Caki2 (cell line): Measurements from ENCODE around the gene UGT1A9. TPM values are rescaled to one million over a fixed set of nuclear protein-coding genes. Genes with fewer than 3 reads are reported as not detected.
"Not testable (repeated sequence)": the region's sequence is repeated elsewhere in the genome, so short reads cannot be mapped to it uniquely, and the experiment has no call there.

Source experiments
- DNase-seq: peaks from one replicate; pipeline ENCODE4 v3.0.0-alpha.2; 2015; ENCODE audit warnings: low read depth
- in situ Hi-C: cut with HindIII; loops from 2 replicates; pipeline ENCODE4 v1.10.0; 2016; ENCODE audit warnings: low sequenced_read_pairs, low pct_unique_long_range_greater_than_20kb, mixed read lengths
- total RNA-seq: library from RNA; depleted of rRNA; stranded (reverse); fragments of >200 nt; shearing (Covaris generic); gene quantifications from 2 replicates; pipeline ENCODE4 v1.2.3, GENCODE V29; 2014; ENCODE audit warnings: low replicate concordance

UGT1A9 gene
- total RNA-seq, 1 experiment from 2014 or later = 161 TPM

GRCh38 chr2:233746475-233747282 is 75.0 kb downstream of the UGT1A9 start:
- in situ Hi-C loops = no loop called here
- DNase-seq = no peak

GRCh38 chr2:233747283-233747544 is 75.5 kb downstream of the UGT1A9 start:
- DNase-seq = no peak
- in situ Hi-C loops = no loop called here

GRCh38 chr2:233750689-233751088 is 79.0 kb downstream of the UGT1A9 start:
- in situ Hi-C loops, DNase-seq: not testable (repeated sequence)

- in situ Hi-C loops, DNase-seq: not testable (repeated sequence)
Observed at GRCh38 chr2:233751212-233752009, 79.7 kb downstream of the UGT1A9 start.

- no peak for DNase-seq
- in situ Hi-C loops = no loop called here
Observed at GRCh38 chr2:233754872-233755611, 83.3 kb downstream of the UGT1A9 start.

GRCh38 chr2:233756429-233757081 is 84.9 kb downstream of the UGT1A9 start:
- in situ Hi-C loops = no loop called here
- no peak for DNase-seq

DNA sequence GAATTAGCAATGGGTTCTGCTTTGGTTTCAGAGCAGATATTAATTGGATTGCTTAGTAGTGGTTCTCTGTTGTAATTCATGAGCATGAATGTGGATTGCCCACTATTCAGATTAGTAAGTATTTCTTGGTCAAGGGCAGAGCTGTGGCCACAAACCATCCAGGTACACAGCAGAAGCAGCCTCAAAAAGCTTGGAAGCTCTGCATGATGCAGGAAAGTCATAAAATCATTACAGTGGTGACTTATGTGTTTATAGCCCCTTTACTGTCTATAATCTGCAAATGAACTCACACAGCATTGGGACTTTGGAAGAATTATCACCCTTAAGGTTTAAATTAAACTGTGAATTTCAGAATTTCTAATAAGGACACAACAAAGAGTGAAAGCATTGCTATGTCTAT is 86.4 kb downstream of the UGT1A9 start:
- in situ Hi-C loops = no loop called here
- no peak for DNase-seq

GRCh38 chr2:233758849-233759248 is 87.2 kb downstream of the UGT1A9 start:
- no peak for DNase-seq
- in situ Hi-C loops = no loop called here

DNA sequence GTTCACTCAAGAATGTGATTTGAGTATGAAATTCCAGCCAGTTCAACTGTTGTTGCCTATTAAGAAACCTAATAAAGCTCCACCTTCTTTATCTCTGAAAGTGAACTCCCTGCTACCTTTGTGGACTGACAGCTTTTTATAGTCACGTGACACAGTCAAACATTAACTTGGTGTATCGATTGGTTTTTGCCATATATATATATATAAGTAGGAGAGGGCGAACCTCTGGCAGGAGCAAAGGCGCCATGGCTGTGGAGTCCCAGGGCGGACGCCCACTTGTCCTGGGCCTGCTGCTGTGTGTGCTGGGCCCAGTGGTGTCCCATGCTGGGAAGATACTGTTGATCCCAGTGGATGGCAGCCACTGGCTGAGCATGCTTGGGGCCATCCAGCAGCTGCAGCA is 88.3 kb downstream of the UGT1A9 start, which contains the start of gene UGT1A1:
TSS of gene UGT1A1 (plus strand) at position 228 of the 400 bp plus-strand sequence. CDS start at position 246, 18 bp downstream.
- in situ Hi-C loops = no loop called here
- DNase-seq = no peak

DNA sequence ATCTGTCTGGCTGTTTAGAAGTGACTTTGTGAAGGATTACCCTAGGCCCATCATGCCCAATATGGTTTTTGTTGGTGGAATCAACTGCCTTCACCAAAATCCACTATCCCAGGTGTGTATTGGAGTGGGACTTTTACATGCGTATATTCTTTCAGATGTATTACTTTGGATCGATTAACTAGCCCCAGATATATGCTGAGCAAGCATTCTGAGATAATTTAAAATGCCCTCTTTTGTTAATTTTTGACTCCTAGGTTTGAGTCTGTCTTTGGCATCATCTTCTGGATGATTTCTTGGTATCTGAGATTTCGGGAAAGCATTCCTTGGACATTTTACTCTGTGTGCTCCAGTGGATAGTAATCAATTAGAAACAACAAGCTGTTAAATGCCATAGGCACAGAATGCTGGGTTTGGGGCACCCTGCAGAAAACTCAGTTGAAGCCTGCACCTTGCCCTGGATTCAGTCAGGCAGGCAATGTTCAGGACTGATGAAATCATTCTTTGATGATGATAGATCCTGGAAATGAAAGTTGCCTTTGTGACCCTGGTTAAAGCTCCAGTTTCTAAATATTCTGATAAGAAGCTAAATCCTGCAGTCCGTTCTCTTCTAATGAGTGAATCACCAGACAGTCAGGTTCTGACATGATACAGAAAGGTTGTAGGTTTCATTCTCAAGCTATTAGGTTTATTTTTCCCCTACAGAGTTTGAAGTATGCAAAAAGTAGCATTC is 89.5 kb downstream of the UGT1A9 start:
- in situ Hi-C loops = no loop called here
- no peak for DNase-seq

DNA sequence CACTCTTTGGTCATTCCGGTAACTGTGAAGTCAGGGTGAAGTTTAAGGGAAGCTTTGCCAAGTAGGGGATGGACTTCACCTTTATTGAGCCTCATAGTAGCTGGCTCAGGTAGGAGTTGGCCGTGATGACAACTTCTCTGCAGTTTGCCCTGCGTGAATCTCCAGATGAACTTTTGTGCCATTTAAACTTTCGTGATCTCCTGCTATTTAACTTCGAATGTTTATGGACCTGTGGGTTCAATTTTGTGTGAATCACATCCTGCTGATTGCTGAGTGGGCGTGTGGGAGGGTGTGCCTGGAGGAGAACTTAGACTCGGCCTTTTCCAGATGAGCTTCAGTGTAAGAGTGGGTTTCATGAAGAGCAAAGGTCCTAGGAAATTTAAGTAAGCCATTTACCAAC is 92.6 kb downstream of the UGT1A9 start:
- no peak for DNase-seq
- in situ Hi-C loops = no loop called here

- in situ Hi-C loops = no loop called here
- DNase-seq = no peak
Observed at GRCh38 chr2:233764761-233765160, 93.1 kb downstream of the UGT1A9 start.

GRCh38 chr2:233766416-233766815 is 94.7 kb downstream of the UGT1A9 start:
- in situ Hi-C loops = no loop called here
- DNase-seq = no peak

DNA sequence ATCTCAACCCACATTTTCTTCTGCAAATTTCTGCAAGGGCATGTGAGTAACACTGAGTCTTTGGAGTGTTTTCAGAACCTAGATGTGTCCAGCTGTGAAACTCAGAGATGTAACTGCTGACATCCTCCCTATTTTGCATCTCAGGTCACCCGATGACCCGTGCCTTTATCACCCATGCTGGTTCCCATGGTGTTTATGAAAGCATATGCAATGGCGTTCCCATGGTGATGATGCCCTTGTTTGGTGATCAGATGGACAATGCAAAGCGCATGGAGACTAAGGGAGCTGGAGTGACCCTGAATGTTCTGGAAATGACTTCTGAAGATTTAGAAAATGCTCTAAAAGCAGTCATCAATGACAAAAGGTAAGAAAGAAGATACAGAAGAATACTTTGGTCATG is 96.4 kb downstream of the UGT1A9 start:
- no peak for DNase-seq
- in situ Hi-C loops = no loop called here

- DNase-seq = no peak
- in situ Hi-C loops = no loop called here
Observed at GRCh38 chr2:233769260-233769659, 97.6 kb downstream of the UGT1A9 start.

DNA sequence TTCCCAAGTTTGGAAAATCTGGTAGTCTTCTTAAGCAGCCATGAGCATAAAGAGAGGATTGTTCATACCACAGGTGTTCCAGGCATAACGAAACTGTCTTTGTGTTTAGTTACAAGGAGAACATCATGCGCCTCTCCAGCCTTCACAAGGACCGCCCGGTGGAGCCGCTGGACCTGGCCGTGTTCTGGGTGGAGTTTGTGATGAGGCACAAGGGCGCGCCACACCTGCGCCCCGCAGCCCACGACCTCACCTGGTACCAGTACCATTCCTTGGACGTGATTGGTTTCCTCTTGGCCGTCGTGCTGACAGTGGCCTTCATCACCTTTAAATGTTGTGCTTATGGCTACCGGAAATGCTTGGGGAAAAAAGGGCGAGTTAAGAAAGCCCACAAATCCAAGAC is 100.5 kb downstream of the UGT1A9 start:
- no peak for DNase-seq
- in situ Hi-C loops = no loop called here

- DNase-seq = no peak
- in situ Hi-C loops = no loop called here
Observed at GRCh38 chr2:233772583-233772982, 100.9 kb downstream of the UGT1A9 start.

- DNase-seq = no peak
- in situ Hi-C loops = no loop called here
Observed at GRCh38 chr2:233773854-233774253, 102.2 kb downstream of the UGT1A9 start.
